ENCODE measurements around the gene TAB2.

The TAB2 gene

DNA sequence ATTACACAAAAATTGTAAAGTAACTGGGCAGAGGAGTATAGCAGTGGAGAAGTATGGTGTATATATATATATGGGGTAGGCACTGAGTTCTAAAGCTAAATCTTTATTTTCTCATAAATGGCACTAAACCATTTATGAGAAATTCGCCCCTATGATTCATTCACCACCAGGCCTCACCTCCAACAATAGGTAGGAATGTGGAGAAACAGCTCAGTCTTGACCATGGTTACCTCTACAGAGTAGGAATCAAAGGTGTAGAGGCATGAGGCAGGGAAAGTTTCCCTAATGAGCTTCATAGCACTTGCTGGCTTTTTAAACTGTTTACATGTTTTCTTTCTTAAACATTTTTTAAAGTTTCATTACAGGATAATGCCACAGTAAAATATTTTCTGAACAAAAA lies 45.6 kb downstream of the TAB2 start:
- H3K27me3 ChIP-seq (ENCODE audit: control insufficient read depth in 2 of 2, insufficient read depth in 2 of 2, low read length in 2 of 2), result no peaks in the 10 kb centered on the region
- no peaks in the 10 kb centered on the region for H3K36me3 ChIP-seq (ENCODE audit: control insufficient read depth in 2 of 2, insufficient read depth in 2 of 2, low read length in 2 of 2)
- H3K4me1 ChIP-seq (ENCODE audit: control insufficient read depth in 2 of 2, insufficient read depth in 2 of 2, low read length in 2 of 2), result peaks cover 0 to 6% of the 10 kb centered on the region in 2 donors

DNA sequence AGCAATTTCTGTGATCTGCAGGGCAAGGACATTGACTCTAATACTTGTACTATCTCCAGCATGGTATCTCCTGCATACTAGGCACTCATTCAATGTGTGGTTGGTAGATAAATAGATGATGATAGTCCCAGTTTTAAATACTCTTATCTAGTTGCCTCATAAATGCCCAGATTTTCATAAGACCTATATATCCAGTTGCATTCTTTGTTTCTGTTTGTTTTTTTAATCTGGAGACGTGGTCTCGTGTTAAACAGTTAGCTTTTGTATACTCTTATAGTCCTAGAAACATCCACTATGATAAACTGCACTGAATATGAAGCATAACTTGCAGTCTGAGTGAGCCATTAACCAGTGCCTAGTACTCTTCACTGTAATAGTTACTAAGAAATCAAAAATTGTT lies 47.0 kb downstream of the TAB2 start:
- Histone ChIP-seq H3K4me1 (ENCODE audit: control insufficient read depth in 2 of 2, insufficient read depth in 2 of 2, low read length in 2 of 2) (peaks cover 0 to 6% of the 10 kb centered on the region in 2 donors), H3K27ac (ENCODE audit: low read depth in 2 of 2, low read length in 2 of 2) (no peak overlapping the region), H3K36me3 (ENCODE audit: control insufficient read depth in 2 of 2, insufficient read depth in 2 of 2, low read length in 2 of 2) (no peaks in the 10 kb centered on the region), H3K9ac (ENCODE audit: low read depth in 1 of 2, low read length in 2 of 2) (no peak overlapping the region), H3K9me3 (ENCODE audit: control insufficient read depth in 2 of 2, low read length in 2 of 2) (no peaks in the 10 kb centered on the region), H3K4me3 (ENCODE audit: low read length in 2 of 2) (no peak overlapping the region), H3K27me3 (ENCODE audit: control insufficient read depth in 2 of 2, insufficient read depth in 2 of 2, low read length in 2 of 2) (no peaks in the 10 kb centered on the region)

More for the DNA sequence above, 45.6 kb downstream of the TAB2 start:
- Histone ChIP-seq H3K9ac (ENCODE audit: low read depth in 1 of 2, low read length in 2 of 2) (no peak overlapping the region), H3K9me3 (ENCODE audit: control insufficient read depth in 2 of 2, low read length in 2 of 2) (no peaks in the 10 kb centered on the region), H3K27ac (ENCODE audit: low read depth in 2 of 2, low read length in 2 of 2) (no peak overlapping the region), H3K4me3 (ENCODE audit: low read length in 2 of 2) (no peak overlapping the region)

DNA sequence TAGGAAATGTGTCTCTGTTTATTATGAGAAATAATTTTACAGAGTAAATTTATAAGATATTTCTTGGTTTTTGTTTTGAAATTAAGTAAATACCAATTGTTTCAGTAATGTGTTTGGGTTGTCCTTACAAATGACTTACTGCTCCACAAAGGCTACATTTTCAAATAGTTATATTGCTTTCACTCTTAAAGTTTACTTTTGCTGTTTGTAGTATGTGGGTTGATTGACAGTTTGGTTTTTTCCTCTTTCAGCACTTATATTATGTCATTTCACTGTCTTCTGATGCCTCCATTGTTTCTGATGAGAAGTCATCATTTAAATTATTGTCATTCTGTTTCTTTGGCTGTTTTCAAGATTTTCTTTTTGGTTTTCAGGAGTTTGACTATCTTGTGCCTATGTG lies 47.7 kb downstream of the TAB2 start:
- no peak overlapping the region for H3K9ac ChIP-seq (ENCODE audit: low read depth in 1 of 2, low read length in 2 of 2)
- no peaks in the 10 kb centered on the region for H3K36me3 ChIP-seq (ENCODE audit: control insufficient read depth in 2 of 2, insufficient read depth in 2 of 2, low read length in 2 of 2)
- no peaks in the 10 kb centered on the region for H3K9me3 ChIP-seq (ENCODE audit: control insufficient read depth in 2 of 2, low read length in 2 of 2)
- H3K27me3 ChIP-seq (ENCODE audit: control insufficient read depth in 2 of 2, insufficient read depth in 2 of 2, low read length in 2 of 2), result no peaks in the 10 kb centered on the region
- H3K4me3 ChIP-seq (ENCODE audit: low read length in 2 of 2), result no peak overlapping the region
- no peak overlapping the region for H3K27ac ChIP-seq (ENCODE audit: low read depth in 2 of 2, low read length in 2 of 2)
- peaks cover 0 to 6% of the 10 kb centered on the region in 2 donors for H3K4me1 ChIP-seq (ENCODE audit: control insufficient read depth in 2 of 2, insufficient read depth in 2 of 2, low read length in 2 of 2)

DNA sequence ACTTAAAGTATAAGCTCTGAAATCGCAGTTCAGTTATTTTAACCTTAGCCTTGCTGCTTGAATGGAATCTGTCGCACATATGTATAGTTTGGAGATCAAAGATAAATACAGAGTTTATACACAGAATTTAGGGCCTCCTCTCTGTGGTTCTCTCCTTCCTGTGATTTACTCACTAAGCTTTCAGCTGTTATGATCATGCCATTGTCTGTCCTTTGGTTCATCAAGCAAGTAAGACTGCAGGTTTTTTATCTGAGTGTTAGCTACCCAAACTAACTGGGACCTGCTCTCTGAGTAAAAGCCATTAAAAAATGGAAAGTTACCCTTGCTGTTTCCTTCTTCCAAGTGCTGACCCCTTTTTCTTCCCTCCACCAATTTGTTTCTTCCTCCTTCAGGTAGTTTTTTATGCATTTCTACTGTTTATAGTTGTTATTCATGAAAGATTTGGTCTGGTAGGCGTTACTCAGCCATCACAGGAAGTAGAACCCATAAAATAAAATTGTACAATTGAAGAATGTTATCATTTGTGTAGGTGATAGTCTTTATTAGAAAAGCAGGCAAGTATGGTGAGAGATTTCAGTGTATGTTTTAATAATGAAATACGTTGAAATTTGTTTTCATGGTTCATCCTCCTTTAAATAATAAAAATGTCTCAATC lies 48.9 kb downstream of the TAB2 start:
- H3K9me3 ChIP-seq (ENCODE audit: control insufficient read depth in 2 of 2, low read length in 2 of 2), result no peaks in the 10 kb centered on the region

DNA sequence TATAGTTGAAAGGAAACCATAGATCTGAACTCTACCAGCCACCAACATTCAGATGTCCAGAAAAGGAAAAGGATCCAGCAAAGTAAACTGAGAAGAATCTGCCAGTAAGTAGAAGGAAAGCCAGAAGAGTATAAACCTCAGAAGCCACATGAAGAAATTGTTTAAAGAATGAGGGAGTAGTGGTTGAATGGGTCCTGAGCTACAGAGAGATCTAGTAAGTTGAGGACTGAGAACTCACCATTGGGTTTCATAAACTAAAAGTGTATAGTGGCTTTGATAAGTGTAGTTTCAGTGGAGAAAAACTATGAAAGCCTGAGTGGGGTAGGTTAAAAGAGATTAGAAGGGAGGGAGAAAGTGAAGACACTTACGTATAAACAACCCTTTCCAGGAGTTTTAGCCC lies 50.6 kb downstream of the TAB2 start:
- Histone ChIP-seq H3K4me1 (ENCODE audit: control insufficient read depth in 2 of 2, insufficient read depth in 2 of 2, low read length in 2 of 2) (peaks cover 0 to 6% of the 10 kb centered on the region in 2 donors), H3K9me3 (ENCODE audit: control insufficient read depth in 2 of 2, low read length in 2 of 2) (no peaks in the 10 kb centered on the region), H3K4me3 (ENCODE audit: low read length in 2 of 2) (no peak overlapping the region), H3K9ac (ENCODE audit: low read depth in 1 of 2, low read length in 2 of 2) (no peak overlapping the region), H3K27ac (ENCODE audit: low read depth in 2 of 2, low read length in 2 of 2) (no peak overlapping the region), H3K36me3 (ENCODE audit: control insufficient read depth in 2 of 2, insufficient read depth in 2 of 2, low read length in 2 of 2) (peaks cover 0 to 7% of the 10 kb centered on the region in 2 donors), H3K27me3 (ENCODE audit: control insufficient read depth in 2 of 2, insufficient read depth in 2 of 2, low read length in 2 of 2) (no peaks in the 10 kb centered on the region)

More for the DNA sequence above, 48.9 kb downstream of the TAB2 start:
- peaks cover 0 to 3% of the 10 kb centered on the region in 2 donors for H3K36me3 ChIP-seq (ENCODE audit: control insufficient read depth in 2 of 2, insufficient read depth in 2 of 2, low read length in 2 of 2)
- H3K4me1 ChIP-seq (ENCODE audit: control insufficient read depth in 2 of 2, insufficient read depth in 2 of 2, low read length in 2 of 2), result peaks cover 0 to 6% of the 10 kb centered on the region in 2 donors
- no peak overlapping the region for H3K9ac ChIP-seq (ENCODE audit: low read depth in 1 of 2, low read length in 2 of 2)
- H3K27ac ChIP-seq (ENCODE audit: low read depth in 2 of 2, low read length in 2 of 2), result no peak overlapping the region
- H3K27me3 ChIP-seq (ENCODE audit: control insufficient read depth in 2 of 2, insufficient read depth in 2 of 2, low read length in 2 of 2), result no peaks in the 10 kb centered on the region
- H3K4me3 ChIP-seq (ENCODE audit: low read length in 2 of 2), result no peak overlapping the region

DNA sequence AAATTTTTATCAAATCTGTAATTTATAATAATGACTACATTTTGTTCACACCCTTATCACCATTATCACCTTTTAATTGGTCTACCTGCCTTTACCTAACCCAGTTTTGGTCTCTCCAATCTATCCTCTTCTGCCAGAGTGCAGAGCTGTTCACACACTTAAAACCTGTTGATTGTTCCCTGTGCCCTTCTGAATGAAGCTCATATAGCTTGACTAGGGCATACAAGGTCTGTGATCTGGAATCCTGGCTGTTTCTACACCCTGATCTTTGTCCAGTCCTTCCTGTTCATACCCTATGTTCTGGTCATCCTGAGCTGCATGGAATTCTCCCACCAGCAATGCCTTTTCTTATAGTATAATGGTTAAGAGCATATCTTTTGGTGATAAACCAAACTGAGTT lies 53.6 kb downstream of the TAB2 start:
- no peaks in the 10 kb centered on the region for H3K9me3 ChIP-seq (ENCODE audit: control insufficient read depth in 2 of 2, low read length in 2 of 2)

DNA sequence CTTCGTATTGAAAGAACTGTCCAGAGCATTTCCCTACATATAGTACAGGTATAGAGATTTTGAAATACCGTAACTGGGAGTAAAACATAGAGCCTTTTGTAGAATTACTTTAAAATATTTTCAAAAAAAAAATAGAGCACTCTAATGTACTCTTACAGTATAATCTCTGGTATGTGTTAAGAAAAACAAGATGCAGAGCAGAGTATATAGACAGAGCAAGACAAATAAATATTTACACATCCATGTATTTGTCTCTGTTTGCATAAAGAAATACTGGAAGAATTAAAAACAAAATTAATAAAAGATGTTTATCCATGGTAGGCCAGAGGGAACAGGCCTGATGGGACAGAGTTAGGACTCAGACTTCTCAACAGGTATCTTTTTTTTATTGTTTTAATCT lies 54.5 kb downstream of the TAB2 start:
- H3K36me3 ChIP-seq (ENCODE audit: control insufficient read depth in 2 of 2, insufficient read depth in 2 of 2, low read length in 2 of 2), result peaks cover 3 to 10% of the 10 kb centered on the region in 2 donors
- H3K9ac ChIP-seq (ENCODE audit: low read depth in 1 of 2, low read length in 2 of 2), result no peak overlapping the region
- H3K4me3 ChIP-seq (ENCODE audit: low read length in 2 of 2), result no peak overlapping the region
- no peak overlapping the region for H3K27ac ChIP-seq (ENCODE audit: low read depth in 2 of 2, low read length in 2 of 2)
- no peaks in the 10 kb centered on the region for H3K27me3 ChIP-seq (ENCODE audit: control insufficient read depth in 2 of 2, insufficient read depth in 2 of 2, low read length in 2 of 2)
- H3K9me3 ChIP-seq (ENCODE audit: control insufficient read depth in 2 of 2, low read length in 2 of 2), result no peaks in the 10 kb centered on the region
- H3K4me1 ChIP-seq (ENCODE audit: control insufficient read depth in 2 of 2, insufficient read depth in 2 of 2, low read length in 2 of 2), result no peaks in the 10 kb centered on the region

More for the DNA sequence above, 53.6 kb downstream of the TAB2 start:
- no peaks in the 10 kb centered on the region for H3K27me3 ChIP-seq (ENCODE audit: control insufficient read depth in 2 of 2, insufficient read depth in 2 of 2, low read length in 2 of 2)
- H3K27ac ChIP-seq (ENCODE audit: low read depth in 2 of 2, low read length in 2 of 2), result no peak overlapping the region
- peaks cover 3 to 10% of the 10 kb centered on the region in 2 donors for H3K36me3 ChIP-seq (ENCODE audit: control insufficient read depth in 2 of 2, insufficient read depth in 2 of 2, low read length in 2 of 2)
- H3K9ac ChIP-seq (ENCODE audit: low read depth in 1 of 2, low read length in 2 of 2), result no peak overlapping the region
- peaks cover 0 to under 1% of the 10 kb centered on the region in 2 donors for H3K4me1 ChIP-seq (ENCODE audit: control insufficient read depth in 2 of 2, insufficient read depth in 2 of 2, low read length in 2 of 2)
- H3K4me3 ChIP-seq (ENCODE audit: low read length in 2 of 2), result no peak overlapping the region

DNA sequence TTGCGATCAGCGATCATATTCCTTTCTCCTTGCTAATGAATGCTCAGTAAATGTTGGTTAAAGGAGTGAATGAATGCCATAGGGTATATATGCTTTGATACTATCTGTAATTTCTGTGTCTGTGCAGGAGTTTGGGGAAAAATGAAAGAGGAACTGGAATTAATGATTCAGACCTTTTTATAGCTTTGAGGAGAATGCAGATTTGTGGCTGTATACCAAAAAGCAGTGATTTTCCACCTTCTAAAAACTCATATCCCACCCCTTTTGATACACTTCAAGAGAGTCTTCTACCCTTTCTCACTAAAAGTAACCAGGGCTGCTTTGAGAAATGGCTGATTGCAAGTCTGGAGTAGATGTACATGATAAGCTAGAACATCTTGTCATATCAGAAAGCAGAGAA lies 56.0 kb downstream of the TAB2 start:
- H3K9me3 ChIP-seq (ENCODE audit: control insufficient read depth in 2 of 2, low read length in 2 of 2), result no peaks in the 10 kb centered on the region
- H3K27ac ChIP-seq (ENCODE audit: low read depth in 2 of 2, low read length in 2 of 2), result no peak overlapping the region

DNA sequence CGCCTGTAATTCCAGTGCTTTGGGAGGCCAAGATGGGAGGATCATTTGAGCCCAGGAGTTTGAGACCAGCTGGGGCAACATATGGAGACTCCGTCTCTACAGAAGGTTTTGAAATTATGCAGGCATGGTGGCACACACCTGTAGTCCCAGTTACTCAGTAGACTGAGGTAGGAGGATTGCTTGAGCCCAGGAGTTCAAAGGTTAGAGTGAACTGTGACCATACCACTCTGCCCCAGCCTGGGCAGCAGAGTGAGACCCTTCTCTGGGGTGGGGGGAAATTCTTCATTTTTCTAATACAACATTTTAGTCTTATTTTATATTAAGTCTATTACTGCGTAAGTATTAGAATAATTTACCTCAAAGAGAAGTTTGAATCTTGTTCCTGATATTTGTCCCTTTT lies 62.5 kb downstream of the TAB2 start:
- H3K9me3 ChIP-seq (ENCODE audit: control insufficient read depth in 2 of 2, low read length in 2 of 2), result no peaks in the 10 kb centered on the region
- H3K36me3 ChIP-seq (ENCODE audit: control insufficient read depth in 2 of 2, insufficient read depth in 2 of 2, low read length in 2 of 2), result peaks cover 22 to 25% of the 10 kb centered on the region in 2 donors
- H3K27ac ChIP-seq (ENCODE audit: low read depth in 2 of 2, low read length in 2 of 2), result no peak overlapping the region
- no peaks in the 10 kb centered on the region for H3K4me1 ChIP-seq (ENCODE audit: control insufficient read depth in 2 of 2, insufficient read depth in 2 of 2, low read length in 2 of 2)
- H3K9ac ChIP-seq (ENCODE audit: low read depth in 1 of 2, low read length in 2 of 2), result no peak overlapping the region
- H3K4me3 ChIP-seq (ENCODE audit: low read length in 2 of 2), result no peak overlapping the region
- H3K27me3 ChIP-seq (ENCODE audit: control insufficient read depth in 2 of 2, insufficient read depth in 2 of 2, low read length in 2 of 2), result no peaks in the 10 kb centered on the region

More for the DNA sequence above, 56.0 kb downstream of the TAB2 start:
- no peak overlapping the region for H3K4me3 ChIP-seq (ENCODE audit: low read length in 2 of 2)
- H3K4me1 ChIP-seq (ENCODE audit: control insufficient read depth in 2 of 2, insufficient read depth in 2 of 2, low read length in 2 of 2), result no peaks in the 10 kb centered on the region
- H3K36me3 ChIP-seq (ENCODE audit: control insufficient read depth in 2 of 2, insufficient read depth in 2 of 2, low read length in 2 of 2), result peaks cover 9 to 17% of the 10 kb centered on the region in 2 donors
- H3K9ac ChIP-seq (ENCODE audit: low read depth in 1 of 2, low read length in 2 of 2), result no peak overlapping the region
- no peaks in the 10 kb centered on the region for H3K27me3 ChIP-seq (ENCODE audit: control insufficient read depth in 2 of 2, insufficient read depth in 2 of 2, low read length in 2 of 2)

DNA sequence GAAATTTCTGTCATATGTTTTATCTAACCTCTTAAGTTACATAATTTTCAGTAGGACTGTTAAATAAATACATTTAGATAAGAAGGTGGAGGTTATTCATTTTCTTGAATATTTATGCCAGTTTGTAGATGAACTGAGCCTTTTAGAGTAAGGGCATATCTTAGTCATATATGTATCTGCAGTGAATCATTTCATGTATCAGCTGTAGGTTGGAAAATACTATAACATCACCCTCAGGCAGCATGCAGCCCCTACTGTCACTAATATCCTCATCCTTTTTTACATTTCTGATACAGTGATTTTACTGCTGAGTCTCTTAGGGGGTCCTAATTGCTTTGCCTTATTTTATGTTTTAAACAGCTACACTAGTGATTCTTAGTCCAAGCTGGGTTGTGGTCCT lies 63.0 kb downstream of the TAB2 start:
- Histone ChIP-seq H3K9me3 (ENCODE audit: control insufficient read depth in 2 of 2, low read length in 2 of 2) (no peaks in the 10 kb centered on the region), H3K36me3 (ENCODE audit: control insufficient read depth in 2 of 2, insufficient read depth in 2 of 2, low read length in 2 of 2) (peaks cover 22 to 25% of the 10 kb centered on the region in 2 donors), H3K4me3 (ENCODE audit: low read length in 2 of 2) (no peak overlapping the region)

More for the DNA sequence above, 63.0 kb downstream of the TAB2 start:
- Histone ChIP-seq H3K9ac (ENCODE audit: low read depth in 1 of 2, low read length in 2 of 2) (no peak overlapping the region), H3K27ac (ENCODE audit: low read depth in 2 of 2, low read length in 2 of 2) (no peak overlapping the region), H3K4me1 (ENCODE audit: control insufficient read depth in 2 of 2, insufficient read depth in 2 of 2, low read length in 2 of 2) (no peaks in the 10 kb centered on the region), H3K27me3 (ENCODE audit: control insufficient read depth in 2 of 2, insufficient read depth in 2 of 2, low read length in 2 of 2) (no peaks in the 10 kb centered on the region)
